GM20431 (cell line): ENCODE measurements around the gene SH2D3C.

ENCODE experiments used
- in situ Hi-C: fragments of 300-500 bp; cut with MseI, MboI; formaldehyde crosslinking; loops from one replicate; pipeline ENCODE4 v1.15.0; 2020; ENCODE audit warnings: low sequenced_read_pairs; ENCODE audit not compliant: unreplicated experiment

SH2D3C gene

DNA sequence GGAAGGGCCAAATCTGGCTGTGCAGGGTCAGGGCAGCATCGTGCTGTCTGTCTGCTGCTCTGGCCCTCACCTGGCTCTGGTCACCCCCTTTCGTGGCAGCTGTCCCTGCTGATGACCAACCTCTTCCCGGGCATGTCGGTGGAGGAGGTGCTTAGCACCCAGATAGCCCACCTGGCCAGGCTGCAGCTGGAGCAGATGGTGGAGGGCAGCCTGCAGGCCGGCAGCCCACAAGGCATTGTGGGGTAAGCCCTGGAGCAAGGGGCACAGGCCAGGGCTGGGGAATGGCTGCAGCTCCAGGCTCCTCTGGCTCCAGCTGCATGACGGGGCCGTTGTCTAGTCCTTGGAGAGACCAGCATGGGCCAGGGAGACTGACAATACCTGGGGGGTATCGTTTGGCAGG, 51.6 kb downstream of the SH2D3C start:
- in situ Hi-C loops: no loop called here

- in situ Hi-C loops: no loop called here
These were observed 54.5 kb downstream of the SH2D3C start for GRCh38 chr9:127724012-127724411.

- in situ Hi-C loops: no loop called here
These were observed 55.0 kb downstream of the SH2D3C start for GRCh38 chr9:127723444-127723843.

GRCh38 chr9:127723013-127723412, 55.5 kb downstream of the SH2D3C start:
- in situ Hi-C loops: no loop called here

DNA sequence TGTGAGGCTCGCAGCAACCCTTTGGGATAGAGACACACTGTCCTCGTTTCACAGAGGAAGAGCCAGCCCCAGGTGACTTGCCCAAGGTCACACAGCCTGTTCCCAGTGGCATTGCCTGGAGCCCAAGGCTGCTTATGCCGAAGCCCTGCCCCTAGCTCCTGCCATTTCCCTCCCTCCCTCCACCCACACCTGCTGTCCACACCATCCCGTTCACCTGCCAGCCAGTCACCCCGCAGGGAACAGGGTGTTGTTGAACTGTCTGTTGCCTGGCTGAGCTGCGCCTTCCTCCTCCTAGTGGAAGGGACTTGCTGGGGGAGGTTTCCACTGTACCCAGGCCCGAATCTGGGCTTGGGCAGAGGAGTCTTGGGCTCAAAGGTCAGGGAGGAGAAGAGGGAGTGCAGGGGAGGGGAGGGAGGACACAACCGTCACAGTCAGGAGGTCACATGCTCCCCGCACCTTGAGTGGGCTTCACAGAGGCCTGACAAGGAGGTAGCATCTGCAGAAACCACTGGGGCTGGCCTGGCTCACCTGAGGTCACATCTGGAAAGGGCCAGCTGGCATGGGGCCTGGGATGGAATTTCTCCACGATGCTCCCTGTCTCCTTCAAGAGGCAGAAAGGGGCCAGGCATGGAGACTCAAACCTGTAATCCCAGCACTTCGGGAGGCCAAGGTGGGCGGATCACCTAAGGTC, 56.3 kb downstream of the SH2D3C start:
- in situ Hi-C loops: no loop called here

DNA sequence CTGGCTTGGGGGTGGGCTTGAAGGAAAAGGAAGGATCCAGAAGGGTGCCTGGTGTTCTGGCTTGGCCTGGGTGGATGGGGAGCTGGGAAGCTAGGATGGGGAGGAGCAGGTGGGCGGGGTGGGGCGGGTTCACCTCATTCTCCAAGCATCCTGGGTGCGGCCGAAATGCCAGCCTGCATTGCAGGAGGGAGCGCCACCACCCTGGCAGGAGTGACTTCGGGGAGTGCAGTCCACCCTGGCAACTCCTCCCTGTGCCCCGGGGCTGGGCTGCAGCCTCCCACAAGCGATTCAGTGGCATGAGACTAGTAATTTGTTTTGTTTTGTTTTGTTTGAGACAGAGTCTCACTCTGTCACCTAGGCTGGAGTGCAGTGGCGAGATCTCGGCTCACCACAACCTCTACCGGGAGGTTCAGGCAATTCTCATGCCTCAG, 57.1 kb downstream of the SH2D3C start:
- in situ Hi-C loops: no loop called here

DNA sequence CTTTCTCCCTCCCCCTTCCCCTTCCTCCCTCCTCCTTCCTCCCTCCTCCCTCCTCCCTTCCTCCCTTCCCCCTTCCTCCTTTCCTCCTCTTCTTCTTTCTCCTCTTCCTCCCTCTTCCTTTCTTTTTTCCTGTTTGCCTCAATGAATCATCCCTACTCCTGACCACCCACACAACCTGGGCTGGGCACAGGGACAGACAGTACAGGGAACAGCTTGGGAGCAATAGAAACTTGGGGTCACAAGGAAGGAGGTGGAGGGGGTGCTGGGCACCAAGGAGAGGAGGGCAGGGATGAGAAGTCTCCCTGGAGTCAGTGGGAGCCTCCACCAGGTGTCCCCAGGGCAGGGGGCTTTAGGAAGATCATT, 57.6 kb downstream of the SH2D3C start:
- in situ Hi-C loops: no loop called here

DNA sequence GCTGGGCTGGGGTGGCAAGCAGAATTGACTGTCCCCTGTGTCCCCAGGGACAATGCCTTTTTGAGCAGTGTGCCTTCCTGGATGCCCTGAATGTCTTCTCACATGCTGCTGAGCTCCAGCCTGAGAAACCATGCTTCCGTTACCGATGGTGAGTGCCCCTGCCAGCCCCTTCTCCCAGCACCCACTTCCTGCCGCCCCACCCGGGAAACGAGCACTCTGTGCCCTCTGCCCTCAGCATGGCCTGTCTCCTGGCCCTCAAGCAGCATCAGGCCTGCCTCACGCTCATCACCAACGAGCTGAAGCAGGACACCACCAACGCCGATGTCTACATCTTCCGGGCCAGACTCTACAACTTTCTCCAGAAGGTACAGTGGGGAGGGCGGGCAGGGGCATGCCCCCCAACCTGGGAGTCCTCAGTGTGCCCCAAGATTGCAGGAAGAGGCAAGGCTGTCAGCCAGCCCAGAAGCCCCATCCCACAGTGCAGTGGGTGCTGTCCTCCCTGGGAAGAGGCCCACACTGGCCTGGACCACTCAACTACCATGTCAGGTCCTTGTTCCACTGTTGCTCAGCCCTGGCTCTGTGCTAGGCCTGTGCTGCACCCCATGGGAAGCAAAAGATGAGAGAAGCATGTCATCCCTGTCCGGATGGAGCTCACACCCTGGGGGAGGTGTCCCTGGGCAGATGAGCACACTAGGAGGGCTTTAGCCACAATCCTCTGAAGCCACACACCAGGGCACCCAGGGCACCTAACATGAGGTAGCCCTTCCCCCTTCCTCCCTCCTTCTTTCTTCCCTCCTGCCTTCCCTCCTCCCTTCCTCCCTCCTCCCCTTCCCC, 58.2 kb downstream of the SH2D3C start:
- in situ Hi-C loops: no loop called here

DNA sequence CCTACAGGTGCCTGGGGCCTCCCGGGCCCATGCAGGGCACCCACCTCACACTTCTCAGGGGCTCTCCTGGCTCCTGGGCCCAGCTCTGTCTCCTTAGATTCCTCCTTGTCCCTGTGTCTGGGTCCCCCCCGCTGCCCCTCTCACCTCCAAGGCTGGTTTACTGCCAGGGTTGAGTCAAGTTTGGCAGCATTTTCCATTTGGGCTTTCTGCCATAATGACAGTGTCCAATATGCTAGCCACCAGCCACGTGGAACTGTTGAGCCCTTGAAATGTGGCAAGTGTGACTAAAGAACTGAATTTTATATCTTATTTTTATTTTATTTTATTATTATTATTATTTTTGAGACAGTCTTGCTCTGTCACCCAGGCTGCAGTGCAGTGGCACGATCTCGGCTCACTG, 60.7 kb downstream of the SH2D3C start:
- in situ Hi-C loops: no loop called here

DNA sequence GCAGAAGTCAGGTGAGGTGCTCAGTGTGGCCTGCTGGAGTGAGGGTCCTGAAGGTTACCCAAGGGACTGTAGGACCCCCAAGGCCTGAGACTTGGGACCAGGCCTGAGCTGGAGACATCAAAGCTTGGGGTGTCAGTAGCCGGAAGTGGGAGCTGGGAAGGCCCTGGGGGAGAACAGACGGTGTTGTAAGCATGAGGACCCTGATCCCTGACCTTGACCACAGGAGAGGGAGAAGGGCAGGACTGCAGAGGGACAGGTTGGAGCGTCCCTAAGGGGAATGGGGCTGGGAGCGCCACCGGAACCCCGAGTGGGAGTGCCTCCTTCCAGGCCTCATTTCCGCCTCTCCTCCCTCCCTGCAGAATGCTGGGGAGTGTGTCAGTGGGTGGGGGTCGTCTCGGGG, 62.1 kb downstream of the SH2D3C start:
- in situ Hi-C loops: no loop called here

DNA sequence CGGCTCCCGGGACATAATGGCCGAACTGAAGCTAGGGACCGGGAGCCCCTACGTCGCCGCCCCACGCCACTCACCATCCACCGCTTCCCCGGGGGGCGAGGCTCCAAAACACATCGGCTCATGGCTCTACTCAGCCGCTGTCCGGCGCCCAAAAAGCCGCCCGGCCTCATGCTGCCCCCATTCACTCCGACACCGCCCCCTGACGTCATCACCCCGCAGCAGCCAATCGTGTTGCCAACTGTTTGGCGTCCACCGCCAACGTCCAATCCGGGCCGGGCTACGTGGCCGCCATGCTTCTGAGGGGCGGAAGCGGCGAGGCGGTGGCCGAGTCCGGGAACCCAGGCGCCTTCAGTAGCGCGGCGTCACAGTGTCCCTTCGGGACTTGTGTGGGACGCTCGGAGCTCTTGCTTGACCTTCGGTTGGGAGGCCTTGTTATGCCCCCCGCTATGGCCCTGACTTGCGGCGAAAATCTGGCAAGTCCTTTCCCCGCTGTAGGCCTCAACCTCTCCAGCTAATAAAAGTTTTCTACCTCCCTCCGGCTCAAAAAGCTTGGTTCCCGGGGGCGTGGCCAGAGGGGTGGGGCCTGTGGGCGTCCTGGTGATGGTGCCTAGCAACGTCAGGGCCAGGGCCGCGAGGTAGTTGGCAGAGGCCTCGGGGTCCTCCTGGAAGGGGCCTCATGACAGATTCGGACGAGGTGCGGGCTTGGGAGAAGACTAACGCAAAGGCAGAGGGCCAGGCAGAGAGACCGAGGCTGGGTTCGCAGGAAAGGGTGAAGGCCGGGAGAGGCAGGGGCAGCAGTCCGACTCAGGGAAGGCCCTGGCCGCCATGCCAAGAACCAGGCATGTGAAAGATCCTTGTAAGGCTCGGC, 62.8 kb downstream of the SH2D3C start, which contains the start of the genes PTRH1 and TTC16:
Gene PTRH1 (minus strand): TSS at position 194 of the 868 bp plus-strand sequence. CDS start 24 bp downstream, at position 170.
Gene TTC16 (plus strand): TSS at position 610 of the 868 bp plus-strand sequence. CDS start 67 bp downstream, at position 677.
- in situ Hi-C loops: no loop called here

DNA sequence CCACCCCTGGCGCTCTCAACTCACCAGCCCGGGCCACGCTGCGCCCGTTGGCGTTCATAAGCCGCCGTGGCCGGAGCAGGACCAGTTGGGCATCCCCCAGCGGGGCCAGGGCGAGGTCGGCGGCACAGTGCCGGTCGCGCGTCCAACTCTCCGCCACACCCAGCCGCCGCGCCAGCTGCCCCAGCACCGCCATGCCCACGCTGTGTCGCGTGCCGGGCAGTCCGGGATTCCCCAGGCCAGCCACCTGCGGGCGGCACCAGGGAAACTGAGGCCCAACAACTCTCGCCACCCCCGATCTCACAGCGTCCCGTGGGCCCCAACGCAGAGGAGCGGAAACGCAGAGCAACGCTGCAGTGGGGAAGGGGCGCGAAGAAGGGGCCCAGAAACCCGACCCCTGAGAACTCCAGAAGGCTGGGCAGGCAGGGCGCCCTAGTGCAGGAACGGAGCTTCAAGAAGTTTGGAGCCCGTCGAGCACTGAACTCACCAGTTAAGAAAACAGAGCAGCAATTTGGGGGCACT, 63.5 kb downstream of the SH2D3C start:
- in situ Hi-C loops: no loop called here

DNA sequence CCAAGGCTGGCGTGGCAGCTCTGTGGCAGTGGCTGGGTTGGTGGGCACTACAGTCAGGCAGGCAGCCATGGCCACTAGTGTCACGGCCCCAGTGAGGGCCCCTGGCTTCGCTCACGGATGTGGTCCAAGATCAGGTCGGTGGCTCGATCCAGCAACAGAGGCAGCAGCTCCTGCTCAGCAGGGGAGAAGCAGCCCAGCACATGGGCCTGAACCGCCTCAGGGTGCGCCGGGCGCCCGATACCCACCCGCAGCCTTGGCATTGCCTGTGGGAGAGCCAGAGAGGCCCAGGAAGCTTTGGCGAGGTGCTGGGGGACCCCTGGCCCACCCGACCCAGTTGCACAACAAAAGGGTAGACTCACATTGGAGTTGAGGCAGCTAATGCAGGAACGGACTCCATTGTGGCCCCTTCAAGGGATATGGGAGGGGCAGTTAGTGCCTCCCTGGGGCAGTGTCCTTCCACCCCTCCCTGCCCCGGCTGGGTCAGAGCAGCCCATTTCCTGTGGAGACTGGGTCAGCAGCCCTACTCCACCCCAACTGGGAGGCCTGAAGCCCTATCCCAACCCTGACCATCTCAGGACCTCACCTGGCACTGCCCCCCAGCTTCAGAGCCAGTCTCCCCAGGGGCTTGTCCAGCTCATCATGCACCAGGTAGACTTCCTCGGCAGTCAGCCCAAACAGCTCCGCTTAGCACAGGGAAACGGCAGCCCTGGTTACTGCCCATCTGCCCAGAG, 64.3 kb downstream of the SH2D3C start:
- in situ Hi-C loops: no loop called here

DNA sequence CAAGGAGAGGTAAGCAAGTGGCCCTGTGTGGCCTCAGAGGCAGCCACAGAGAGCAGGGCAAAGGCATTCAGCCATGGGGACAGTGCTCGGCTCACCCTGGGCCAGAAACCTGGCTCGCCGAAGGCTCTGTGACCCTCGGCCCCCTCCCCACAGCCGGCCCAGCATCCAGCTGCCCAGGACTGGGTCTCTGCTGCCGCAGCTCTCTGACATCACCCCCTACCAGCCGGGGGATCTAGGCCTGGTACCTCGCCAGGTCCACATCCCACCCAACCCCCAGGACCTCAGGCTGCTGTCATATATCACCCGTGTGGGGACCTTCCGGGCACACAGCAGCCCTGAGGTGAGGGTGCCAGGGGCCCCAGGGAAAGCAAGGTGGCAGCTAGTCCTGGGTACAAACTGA, 65.6 kb downstream of the SH2D3C start:
- in situ Hi-C loops: no loop called here

- in situ Hi-C loops: no loop called here
These were observed 66.1 kb downstream of the SH2D3C start for GRCh38 chr9:127712371-127712770.

GRCh38 chr9:127711831-127712274, 66.6 kb downstream of the SH2D3C start:
- in situ Hi-C loops: no loop called here

DNA sequence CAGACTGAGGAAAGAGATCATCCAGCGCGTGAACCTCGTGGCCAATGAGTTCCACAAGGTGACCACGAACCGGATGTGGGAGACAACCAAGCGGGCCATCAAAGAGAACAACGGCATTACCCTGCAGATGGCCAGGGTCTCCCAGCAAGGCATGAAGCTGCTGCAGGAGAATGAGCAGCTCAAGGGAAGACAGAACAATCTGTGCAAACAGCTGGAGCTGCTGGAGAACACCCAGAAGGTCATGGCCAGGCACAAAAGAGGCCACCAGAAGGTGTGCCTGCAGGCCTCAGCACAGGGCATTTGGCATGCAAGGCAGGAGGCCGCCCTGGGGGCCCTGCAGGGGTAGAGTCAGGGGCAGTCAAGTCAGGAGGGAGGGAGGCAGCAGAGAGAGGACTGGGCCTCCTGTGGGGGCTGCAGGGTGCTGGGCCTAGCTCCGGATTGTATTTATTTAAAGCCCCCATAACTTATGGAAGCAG, 67.2 kb downstream of the SH2D3C start:
- in situ Hi-C loops: no loop called here

DNA sequence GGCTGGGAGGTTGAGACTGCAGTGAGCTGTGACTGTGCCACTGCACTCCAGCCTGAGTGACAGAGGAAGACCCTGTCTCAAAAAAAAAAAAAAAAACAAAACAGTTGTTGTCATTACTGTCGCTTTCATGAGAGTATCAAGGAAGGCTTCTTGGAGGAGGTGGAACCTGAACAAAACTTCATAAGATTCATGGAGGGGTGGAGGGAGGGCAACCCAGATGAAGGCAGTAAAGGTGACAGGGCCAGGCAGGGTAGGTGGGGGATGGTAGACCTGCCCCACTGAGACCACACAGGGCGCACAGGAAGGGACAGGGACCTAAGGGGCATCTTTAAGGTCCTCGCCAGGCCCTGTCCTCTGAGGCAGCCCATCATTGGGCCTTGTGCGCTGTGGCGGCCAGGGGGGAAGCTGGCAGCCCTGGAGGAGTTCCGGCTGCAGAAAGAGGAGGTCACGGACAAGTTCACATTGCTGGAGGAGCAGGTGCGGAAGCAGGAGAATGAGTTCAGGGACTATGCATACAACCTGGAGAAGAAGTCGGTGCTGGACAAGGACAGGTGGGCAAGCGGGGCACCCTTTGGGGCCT, 68.2 kb downstream of the SH2D3C start:
- in situ Hi-C loops: no loop called here

DNA sequence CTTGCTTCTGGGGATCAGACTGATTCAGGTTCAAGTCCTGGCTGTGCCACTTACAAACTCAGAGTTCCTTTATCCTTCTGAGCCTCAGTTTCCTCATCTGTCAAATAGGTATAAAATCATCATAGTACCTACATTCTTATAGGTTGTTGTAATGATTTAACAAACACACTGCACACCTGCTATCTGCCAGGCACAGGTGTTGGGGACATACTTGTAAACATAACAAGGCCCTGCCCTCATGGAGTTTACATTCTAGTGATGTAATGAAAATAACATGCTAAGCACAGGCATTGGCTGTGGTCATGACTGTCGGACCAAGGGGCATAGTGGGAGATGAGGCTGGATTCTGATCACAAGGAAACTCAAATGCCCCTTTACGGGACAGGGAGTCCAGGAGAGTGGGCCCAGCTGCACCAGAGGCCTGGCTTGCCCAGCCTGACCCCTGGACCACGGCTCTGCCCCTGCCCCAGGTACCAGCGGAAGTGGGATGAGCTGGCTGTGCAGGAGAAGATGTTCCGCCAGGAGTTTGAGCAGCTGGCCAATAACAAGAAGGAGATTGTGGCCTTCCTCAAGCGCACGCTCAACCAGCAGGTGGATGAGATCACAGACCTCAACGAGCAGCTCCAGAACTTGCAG, 69.4 kb downstream of the SH2D3C start:
- in situ Hi-C loops: no loop called here
